ENCODE data around the gene PHOX2A. TPM values are rescaled to one million over a fixed set of nuclear protein-coding genes. Genes with fewer than 3 reads are reported as not detected.

The PHOX2A gene
- total RNA-seq, 1 donor from 2014 or later: not detected

- TF ChIP-seq CTCF (IDR thresholded peaks at IDR 0.05): no peak
- intact Hi-C loops (cut with DNase I): loop anchor here (10.0 kb wide), 2 partner anchors 773 to 1647 kb away; partner anchors contain the start of genes COA4, NADSYN1 and PAAF1
- peaks cover 6 to 10% of the 10 kb centered on the region in 2 donors for H3K4me1 ChIP-seq
- H3K27me3 ChIP-seq: no peaks in the 10 kb centered on the region
- H3K36me3 ChIP-seq: peaks cover 44 to 57% of the 10 kb centered on the region in 2 donors
- peak in 1 of 2 donors; percentile 44 for DNase-seq (ENCODE audit: low spot score in 2 of 2)
- no peak overlapping the region for H3K4me3 ChIP-seq
- no peaks in the 10 kb centered on the region for H3K9me3 ChIP-seq
- H3K27ac ChIP-seq: no peak overlapping the region
These were observed 16.4 kb downstream of the PHOX2A start for GRCh38 chr11:72227316-72228228.

GRCh38 chr11:72226701-72227100, 17.3 kb downstream of the PHOX2A start:
- no peak for TF ChIP-seq CTCF (IDR thresholded peaks at IDR 0.05)
- H3K4me1 ChIP-seq: peaks cover 6 to 18% of the 10 kb centered on the region in 2 donors
- H3K36me3 ChIP-seq: peaks cover 37 to 48% of the 10 kb centered on the region in 2 donors
- no peak for DNase-seq (ENCODE audit: low spot score in 2 of 2)
- no peaks in the 10 kb centered on the region for H3K27me3 ChIP-seq
- no peaks in the 10 kb centered on the region for H3K9me3 ChIP-seq
- H3K27ac ChIP-seq: no peak overlapping the region
- H3K4me3 ChIP-seq: no peak overlapping the region
- intact Hi-C loops (cut with DNase I): loop anchor here (10.0 kb wide), 2 partner anchors 772 to 1648 kb away; partner anchors contain the start of genes COA4, NADSYN1 and PAAF1

- Histone ChIP-seq H3K36me3 (peaks cover 25 to 36% of the 10 kb centered on the region in 2 donors), H3K27me3 (no peaks in the 10 kb centered on the region), H3K27ac (peak overlapping the region; percentile 96 to 97), H3K4me3 (peak overlapping the region; percentile 93 to 99), H3K4me1 (peaks cover 6 to 18% of the 10 kb centered on the region in 2 donors), H3K9me3 (no peaks in the 10 kb centered on the region)
- no peak for TF ChIP-seq CTCF (IDR thresholded peaks at IDR 0.05)
- peak in 1 of 2 donors; percentile 63 for DNase-seq (ENCODE audit: low spot score in 2 of 2)
- intact Hi-C loops (cut with DNase I): loop anchor here (10.0 kb wide), 2 partner anchors 771 to 1649 kb away; partner anchors contain the start of genes COA4, NADSYN1 and PAAF1
These were observed 18.5 kb downstream of the PHOX2A start for GRCh38 chr11:72225411-72225951.

- H3K4me1 ChIP-seq: peaks cover 6 to 18% of the 10 kb centered on the region in 2 donors
- H3K9me3 ChIP-seq: no peaks in the 10 kb centered on the region
- no peaks in the 10 kb centered on the region for H3K27me3 ChIP-seq
- TF ChIP-seq CTCF (IDR thresholded peaks at IDR 0.05): no peak
- DNase-seq (ENCODE audit: low spot score in 2 of 2): peak in 1 of 2 donors; percentile 66
- H3K27ac ChIP-seq: peak within 1 kb of the TSS; percentile 96 to 97
- peaks cover 18 to 29% of the 10 kb centered on the region in 2 donors for H3K36me3 ChIP-seq
- intact Hi-C loops (cut with DNase I): loop anchor here (1.0 to 10.0 kb wide), 4 partner anchors 15 to 1650 kb away; partner anchors contain the start of genes COA4, NADSYN1 and PAAF1
- H3K4me3 ChIP-seq: peak within 1 kb of the TSS; percentile 93 to 99
These were observed 19.2 kb downstream of the PHOX2A start, which contains the start of gene INPPL1 for GRCh38 chr11:72224564-72225410. TSS of gene INPPL1 (plus strand) at chr11:72224767. CDS start at chr11:72224985, 218 bp downstream.

Measured in ascending aorta (tissue), 2 donors.